ENCODE results near the gene MRPS25.

DNA sequence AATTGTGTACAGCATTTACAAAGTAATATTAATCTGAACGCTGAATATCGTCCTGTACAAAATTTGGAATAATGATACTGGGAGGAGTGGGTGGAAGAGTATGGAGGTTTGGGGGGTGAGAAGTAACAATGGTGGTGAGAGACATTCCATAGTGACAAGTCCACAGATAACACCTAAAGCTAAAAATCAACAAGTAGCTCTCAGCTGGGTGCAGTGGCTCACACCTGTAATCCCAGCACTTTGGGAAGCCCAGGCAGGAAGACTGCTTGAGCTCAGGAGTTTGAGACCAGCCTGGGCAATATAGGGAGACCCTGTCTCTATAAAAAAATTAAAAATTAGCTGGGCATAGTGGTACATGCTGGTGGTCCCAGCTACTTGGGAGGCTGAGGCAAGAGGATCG is 5.1 kb downstream of the MRPS25 start:
- no peak for TF ChIP-seq POLR2A (IDR thresholded peaks at IDR 0.05)
- TF ChIP-seq, protein P1, sequence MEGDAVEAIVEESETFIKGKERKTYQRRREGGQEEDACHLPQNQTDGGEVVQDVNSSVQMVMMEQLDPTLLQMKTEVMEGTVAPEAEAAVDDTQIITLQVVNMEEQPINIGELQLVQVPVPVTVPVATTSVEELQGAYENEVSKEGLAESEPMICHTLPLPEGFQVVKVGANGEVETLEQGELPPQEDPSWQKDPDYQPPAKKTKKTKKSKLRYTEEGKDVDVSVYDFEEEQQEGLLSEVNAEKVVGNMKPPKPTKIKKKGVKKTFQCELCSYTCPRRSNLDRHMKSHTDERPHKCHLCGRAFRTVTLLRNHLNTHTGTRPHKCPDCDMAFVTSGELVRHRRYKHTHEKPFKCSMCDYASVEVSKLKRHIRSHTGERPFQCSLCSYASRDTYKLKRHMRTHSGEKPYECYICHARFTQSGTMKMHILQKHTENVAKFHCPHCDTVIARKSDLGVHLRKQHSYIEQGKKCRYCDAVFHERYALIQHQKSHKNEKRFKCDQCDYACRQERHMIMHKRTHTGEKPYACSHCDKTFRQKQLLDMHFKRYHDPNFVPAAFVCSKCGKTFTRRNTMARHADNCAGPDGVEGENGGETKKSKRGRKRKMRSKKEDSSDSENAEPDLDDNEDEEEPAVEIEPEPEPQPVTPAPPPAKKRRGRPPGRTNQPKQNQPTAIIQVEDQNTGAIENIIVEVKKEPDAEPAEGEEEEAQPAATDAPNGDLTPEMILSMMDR (IDR thresholded peaks at IDR 0.05), result no peak
